Fibroblast of mammary gland (primary cell): ENCODE measurements around the gene ZNF184.

ENCODE experiments used
- DNase-seq: peaks from one replicate; pipeline ENCODE4 v3.0.0-alpha.2; 2010; ENCODE audit warnings: low read depth
- H3K4me3 ChIP-seq: 2 replicates; pipeline ENCODE4 v1.5.1; 2011; ENCODE audit warnings: low read depth, mild to moderate bottlenecking, low read length, moderate library complexity; ENCODE audit not compliant: control insufficient read depth
- TF ChIP-seq, protein P1 (sequence below): conservative IDR thresholded peaks from 2 replicates; pipeline ENCODE4 v1.5.1; 2011; ENCODE audit warnings: low read depth, low read length, inconsistent platforms; ENCODE audit not compliant: control insufficient read depth, insufficient read depth

ZNF184 gene

DNA sequence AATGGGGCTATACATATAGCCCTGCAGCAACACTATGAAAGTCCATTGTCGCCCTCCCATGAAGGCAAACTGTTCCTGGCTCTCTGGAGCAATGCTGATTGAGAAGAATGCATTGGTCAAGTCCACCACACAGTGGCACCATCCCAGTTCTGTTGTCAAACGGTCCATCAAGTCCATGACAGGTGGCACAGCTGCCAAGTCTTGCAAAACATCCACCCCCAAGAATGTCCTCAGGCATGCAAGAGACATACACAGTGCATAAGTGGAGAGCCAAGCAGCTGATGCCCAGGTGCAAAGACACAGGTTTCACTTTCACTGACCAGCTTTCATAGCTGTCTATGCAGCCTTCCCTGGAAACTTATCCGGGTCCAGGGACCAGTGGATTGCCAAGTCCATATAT is 66.8 kb downstream of the ZNF184 start:
- DNase-seq, result no peak
- TF ChIP-seq, protein P1, sequence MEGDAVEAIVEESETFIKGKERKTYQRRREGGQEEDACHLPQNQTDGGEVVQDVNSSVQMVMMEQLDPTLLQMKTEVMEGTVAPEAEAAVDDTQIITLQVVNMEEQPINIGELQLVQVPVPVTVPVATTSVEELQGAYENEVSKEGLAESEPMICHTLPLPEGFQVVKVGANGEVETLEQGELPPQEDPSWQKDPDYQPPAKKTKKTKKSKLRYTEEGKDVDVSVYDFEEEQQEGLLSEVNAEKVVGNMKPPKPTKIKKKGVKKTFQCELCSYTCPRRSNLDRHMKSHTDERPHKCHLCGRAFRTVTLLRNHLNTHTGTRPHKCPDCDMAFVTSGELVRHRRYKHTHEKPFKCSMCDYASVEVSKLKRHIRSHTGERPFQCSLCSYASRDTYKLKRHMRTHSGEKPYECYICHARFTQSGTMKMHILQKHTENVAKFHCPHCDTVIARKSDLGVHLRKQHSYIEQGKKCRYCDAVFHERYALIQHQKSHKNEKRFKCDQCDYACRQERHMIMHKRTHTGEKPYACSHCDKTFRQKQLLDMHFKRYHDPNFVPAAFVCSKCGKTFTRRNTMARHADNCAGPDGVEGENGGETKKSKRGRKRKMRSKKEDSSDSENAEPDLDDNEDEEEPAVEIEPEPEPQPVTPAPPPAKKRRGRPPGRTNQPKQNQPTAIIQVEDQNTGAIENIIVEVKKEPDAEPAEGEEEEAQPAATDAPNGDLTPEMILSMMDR, result no peak
- H3K4me3 ChIP-seq, result no peak overlapping the region

DNA sequence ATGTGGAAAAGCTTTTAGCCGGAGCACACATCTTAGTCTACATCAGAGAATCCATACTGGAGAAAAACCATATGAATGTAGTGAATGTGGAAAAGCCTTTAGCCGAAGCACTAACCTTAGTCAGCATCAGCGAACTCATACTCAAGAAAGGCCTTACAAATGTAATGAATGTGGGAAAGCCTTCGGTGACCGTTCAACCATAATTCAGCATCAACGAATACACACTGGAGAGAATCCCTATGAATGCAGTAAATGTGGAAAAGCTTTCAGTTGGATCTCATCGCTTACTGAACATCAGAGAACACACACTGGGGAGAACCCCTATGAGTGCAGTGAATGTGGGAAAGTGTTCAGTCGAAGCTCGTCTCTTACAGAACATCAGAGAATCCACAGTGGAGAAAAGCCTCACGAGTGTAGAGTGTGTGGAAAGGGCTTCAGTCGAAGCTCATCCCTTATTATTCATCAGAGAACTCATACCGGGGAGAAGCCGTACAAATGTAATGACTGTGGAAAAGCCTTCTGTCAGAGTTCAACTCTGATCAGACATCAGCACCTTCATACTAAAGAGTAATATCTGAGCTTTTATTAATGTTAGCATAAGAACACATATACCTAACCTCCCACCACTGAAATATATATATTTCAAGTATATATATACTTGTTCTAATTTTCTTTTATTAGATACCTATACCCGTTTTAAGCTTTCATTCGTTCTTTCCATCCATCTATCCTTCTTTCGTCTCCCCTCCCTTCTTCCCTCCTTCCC is 71.8 kb downstream of the ZNF184 start:
- no peak overlapping the region for H3K4me3 ChIP-seq
- no peak for DNase-seq
- TF ChIP-seq, protein P1, result no peak
